Measurements from ENCODE around the gene GRPR. TPM values are rescaled to one million over a fixed set of nuclear protein-coding genes. Genes with fewer than 3 reads are reported as not detected.

Gene GRPR
- total RNA-seq, 2 donors from 2014 or later = not detected

DNA sequence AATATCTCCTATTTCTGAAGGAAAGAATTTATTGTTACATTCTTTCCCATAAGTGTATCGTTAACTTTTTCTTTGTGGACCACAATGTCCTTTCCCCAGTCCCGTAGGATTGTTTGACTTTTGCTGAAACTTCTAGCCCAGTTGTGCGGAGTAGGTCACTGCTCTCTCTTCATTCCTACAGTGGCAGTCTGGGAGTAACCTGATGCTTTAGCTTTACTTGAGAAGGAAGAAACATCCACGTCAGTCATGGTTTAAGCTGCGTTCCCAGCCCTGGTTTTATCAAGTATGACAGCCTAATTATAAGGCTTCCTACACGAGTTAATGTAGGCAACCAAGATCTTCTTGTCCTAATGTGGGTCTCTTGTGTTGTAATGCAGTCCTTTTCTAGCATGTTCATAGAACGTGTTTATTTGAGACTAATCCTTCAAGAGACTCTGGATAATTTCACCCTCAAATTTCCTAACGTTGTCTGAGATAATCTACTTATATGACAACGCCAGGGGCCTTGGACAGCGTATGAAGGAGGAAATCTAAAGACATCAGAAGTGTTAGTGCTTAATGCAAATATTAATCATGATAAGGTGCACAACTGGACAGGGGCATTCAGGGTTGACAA, 40.8 kb upstream of the GRPR start:
- Histone ChIP-seq H3K27me3 (replicated peaks; ENCODE audit: insufficient read depth) (no peaks in the 10 kb centered on the region), H3K4me3 (no peak overlapping the region), H3K4me1 (ENCODE audit: control insufficient read depth in 1 of 2, low read depth in 2 of 2) (no peaks in the 10 kb centered on the region), H3K27ac (no peak overlapping the region), H3K36me3 (no peaks in the 10 kb centered on the region), H3K9me3 (no peaks in the 10 kb centered on the region)
- TF ChIP-seq, protein P1, sequence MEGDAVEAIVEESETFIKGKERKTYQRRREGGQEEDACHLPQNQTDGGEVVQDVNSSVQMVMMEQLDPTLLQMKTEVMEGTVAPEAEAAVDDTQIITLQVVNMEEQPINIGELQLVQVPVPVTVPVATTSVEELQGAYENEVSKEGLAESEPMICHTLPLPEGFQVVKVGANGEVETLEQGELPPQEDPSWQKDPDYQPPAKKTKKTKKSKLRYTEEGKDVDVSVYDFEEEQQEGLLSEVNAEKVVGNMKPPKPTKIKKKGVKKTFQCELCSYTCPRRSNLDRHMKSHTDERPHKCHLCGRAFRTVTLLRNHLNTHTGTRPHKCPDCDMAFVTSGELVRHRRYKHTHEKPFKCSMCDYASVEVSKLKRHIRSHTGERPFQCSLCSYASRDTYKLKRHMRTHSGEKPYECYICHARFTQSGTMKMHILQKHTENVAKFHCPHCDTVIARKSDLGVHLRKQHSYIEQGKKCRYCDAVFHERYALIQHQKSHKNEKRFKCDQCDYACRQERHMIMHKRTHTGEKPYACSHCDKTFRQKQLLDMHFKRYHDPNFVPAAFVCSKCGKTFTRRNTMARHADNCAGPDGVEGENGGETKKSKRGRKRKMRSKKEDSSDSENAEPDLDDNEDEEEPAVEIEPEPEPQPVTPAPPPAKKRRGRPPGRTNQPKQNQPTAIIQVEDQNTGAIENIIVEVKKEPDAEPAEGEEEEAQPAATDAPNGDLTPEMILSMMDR (IDR thresholded peaks at IDR 0.05) = no peak
- ATAC-seq (ENCODE audit: insufficient number of reproducible peaks, low FRiP score, low read depth) = no peak
- DNase-seq (ENCODE audit: low spot score) = no peak

DNA sequence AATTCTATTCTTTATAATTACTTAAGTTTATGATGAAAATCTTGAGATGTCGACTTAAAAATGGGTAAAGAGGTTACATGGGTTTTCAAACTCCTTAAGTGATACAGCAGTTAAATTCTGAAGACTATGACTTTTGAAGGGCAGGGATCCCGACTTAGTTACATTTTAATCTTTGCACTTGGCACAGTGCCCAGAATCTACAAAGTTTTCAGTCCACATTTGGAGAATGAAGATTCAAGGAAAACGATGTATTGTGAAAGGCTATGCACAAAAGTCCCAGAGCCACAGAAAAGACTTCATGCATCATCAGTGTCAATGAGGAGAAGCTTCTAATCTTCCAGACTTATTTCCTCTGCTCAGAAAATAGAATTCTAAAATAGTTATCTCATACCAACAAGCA, 36.3 kb upstream of the GRPR start:
- Histone ChIP-seq H3K27me3 (replicated peaks; ENCODE audit: insufficient read depth) (no peaks in the 10 kb centered on the region), H3K4me1 (ENCODE audit: control insufficient read depth in 1 of 2, low read depth in 2 of 2) (no peaks in the 10 kb centered on the region), H3K27ac (no peak overlapping the region), H3K9me3 (no peaks in the 10 kb centered on the region), H3K36me3 (no peaks in the 10 kb centered on the region), H3K4me3 (no peak overlapping the region)
- DNase-seq (ENCODE audit: low spot score) = no peak
- TF ChIP-seq, protein P1 (IDR thresholded peaks at IDR 0.05) = no peak
- no peak for ATAC-seq (ENCODE audit: insufficient number of reproducible peaks, low FRiP score, low read depth)

DNA sequence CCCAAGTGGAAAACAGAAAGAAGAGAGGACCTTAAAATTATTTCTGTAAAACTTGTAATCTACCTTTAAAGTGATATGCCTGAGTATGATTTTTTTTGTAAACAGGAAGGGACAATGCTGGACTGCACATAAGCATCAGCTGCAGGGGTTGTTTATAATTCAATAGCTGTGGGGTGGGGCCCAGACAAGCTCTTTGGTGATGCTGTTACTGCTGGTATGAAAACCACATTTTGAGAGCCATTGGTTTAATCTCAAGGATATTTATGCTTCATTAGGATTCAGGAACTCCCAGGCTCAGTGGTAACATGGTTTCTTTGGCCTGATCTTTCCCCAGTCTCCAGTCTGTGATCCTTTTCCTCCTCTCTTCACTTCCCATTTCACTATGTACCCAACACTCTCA, 34.3 kb upstream of the GRPR start:
- Histone ChIP-seq H3K27me3 (replicated peaks; ENCODE audit: insufficient read depth) (no peaks in the 10 kb centered on the region), H3K4me1 (ENCODE audit: control insufficient read depth in 1 of 2, low read depth in 2 of 2) (no peaks in the 10 kb centered on the region), H3K9me3 (no peaks in the 10 kb centered on the region), H3K4me3 (no peak overlapping the region), H3K36me3 (no peaks in the 10 kb centered on the region), H3K27ac (no peak overlapping the region)
- ATAC-seq (ENCODE audit: insufficient number of reproducible peaks, low FRiP score, low read depth) = no peak
- no peak for DNase-seq (ENCODE audit: low spot score)
- TF ChIP-seq, protein P1 (IDR thresholded peaks at IDR 0.05) = no peak

DNA sequence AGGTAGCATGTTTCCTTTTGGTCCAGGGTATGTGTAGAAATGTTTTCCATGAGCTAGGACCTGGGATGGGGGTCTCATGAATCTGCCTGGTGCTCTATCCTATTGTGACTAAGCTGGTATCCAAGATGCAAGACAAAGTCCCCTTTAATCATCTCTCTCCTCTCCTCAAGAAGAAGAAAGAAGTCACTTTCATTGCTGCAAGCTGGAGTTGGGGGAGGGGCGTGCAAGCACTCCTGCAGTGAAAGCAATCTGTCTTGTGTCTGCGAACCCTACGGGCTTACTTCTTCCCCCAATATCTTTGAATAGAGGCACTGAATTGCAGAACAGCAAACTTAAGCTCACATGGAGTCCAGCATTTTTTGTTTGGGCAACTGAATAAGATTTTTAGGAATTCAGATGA, 27.2 kb upstream of the GRPR start:
- ATAC-seq (ENCODE audit: insufficient number of reproducible peaks, low FRiP score, low read depth) (no peak), DNase-seq (ENCODE audit: low spot score) (no peak)
- no peak overlapping the region for H3K4me3 ChIP-seq
- no peaks in the 10 kb centered on the region for H3K9me3 ChIP-seq
- no peak overlapping the region for H3K27ac ChIP-seq
- H3K4me1 ChIP-seq (ENCODE audit: control insufficient read depth in 1 of 2, low read depth in 2 of 2) = no peaks in the 10 kb centered on the region
- no peaks in the 10 kb centered on the region for H3K36me3 ChIP-seq
- H3K27me3 ChIP-seq (replicated peaks; ENCODE audit: insufficient read depth) = no peaks in the 10 kb centered on the region
- TF ChIP-seq, protein P1 (IDR thresholded peaks at IDR 0.05) = no peak

DNA sequence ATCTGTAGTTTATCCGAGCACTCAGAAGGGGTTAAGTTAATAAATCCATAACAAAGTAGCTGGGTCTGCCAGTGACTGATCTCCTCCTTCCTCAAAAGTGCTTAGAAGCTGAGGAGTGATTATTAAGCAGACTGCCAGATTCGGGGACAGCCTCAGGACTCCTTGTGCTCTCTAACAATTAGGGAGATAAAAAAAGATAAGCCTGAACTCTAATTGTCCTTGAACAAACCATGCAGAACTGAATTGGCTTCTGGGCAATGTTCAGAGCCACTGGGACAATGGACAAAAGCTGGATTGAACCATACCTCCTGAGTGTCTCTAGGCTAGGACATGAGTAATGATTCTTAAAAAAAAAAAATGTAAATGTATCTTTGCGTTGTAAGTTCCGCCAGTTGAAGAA, 22.7 kb upstream of the GRPR start:
- TF ChIP-seq, protein P1 (IDR thresholded peaks at IDR 0.05) = no peak
- Histone ChIP-seq H3K36me3 (no peaks in the 10 kb centered on the region), H3K4me1 (ENCODE audit: control insufficient read depth in 1 of 2, low read depth in 2 of 2) (no peaks in the 10 kb centered on the region), H3K27ac (no peak overlapping the region), H3K9me3 (no peaks in the 10 kb centered on the region), H3K27me3 (replicated peaks; ENCODE audit: insufficient read depth) (no peaks in the 10 kb centered on the region), H3K4me3 (no peak overlapping the region)
- no peak for DNase-seq (ENCODE audit: low spot score)
- ATAC-seq (ENCODE audit: insufficient number of reproducible peaks, low FRiP score, low read depth) = no peak
